ENCODE data around the gene LRMDA.

- TF ChIP-seq SIN3A (conservative IDR thresholded peaks at IDR 0.05 in 1 of 2, IDR thresholded peaks at IDR 0.05 in 1 of 2; ENCODE audit: low read depth in 1 of 2, low read length in 2 of 2) = no peak
- no peak for TF ChIP-seq CTCF (IDR thresholded peaks at IDR 0.05; ENCODE audit: control extremely low read depth in 1 of 3, insufficient read depth in 1 of 3, low read depth in 1 of 3, low read length in 3 of 3)
- TF ChIP-seq POLR2A (IDR thresholded peaks at IDR 0.05; ENCODE audit: control extremely low read depth in 1 of 2, low read depth in 2 of 2, low read length in 2 of 2) = no peak
- no peak for TF ChIP-seq FOSL1 (IDR thresholded peaks at IDR 0.05; ENCODE audit: insufficient read depth, low read depth, low read length)
Measured at GRCh38 chr10:76341740-76342139, 910.3 kb downstream of the LRMDA start.
